K562 (cell line): Measurements from ENCODE around the gene CDCP1. TPM values are rescaled to one million over a fixed set of nuclear protein-coding genes. Genes with fewer than 3 reads are reported as not detected.

Source experiments
- ATAC-seq: fragments of 200-7000 bp; cut with Tn5 transposase; 3 replicates; pipeline ENCODE4 v1.9.1; 2020; ENCODE audit warnings: moderate library complexity
- BruUV-seq: library from RNA; stranded (reverse); fragments of 400-500 nt; replicated peaks from 2 replicates; lab custom pipeline; 2021; lab: Mats Ljungman, UMichigan
- CTCF ChIA-PET: fragments of 300-600 bp; formaldehyde crosslinking; extraction: SDS; loops from one replicate; lab custom pipeline; 2021; ENCODE audit warnings: low intra/inter-chr PET ratio; lab: Yijun Ruan, JAX
- POLR2A ChIA-PET: fragments of 300-600, 350-650 bp; sonication (Branson Sonifier 250); formaldehyde crosslinking; extraction: SDS; loops from one replicate; lab custom pipeline; 2021; ENCODE audit warnings: antibody characterized with exemption, inconsistent platforms; lab: Yijun Ruan, JAX
- DNase-seq, 4 experiments: peaks; one replicate each; pipeline versions ENCODE4 v3.0.0 to v3.0.0-alpha.2; 2011 to 2018; ENCODE audit warnings: low spot score in 3 of 4, mixed read lengths in 3 of 4; ENCODE audit errors: extremely low read depth in 1 of 4
- FAIRE-seq: peaks from 2 replicates; lab custom pipeline; 2011; peaks lifted over from hg19 to GRCh38; lab: Jason Lieb, UNC
- H2AFZ ChIP-seq: 2 replicates; pipeline ENCODE4 v1.6.0; 2011; ENCODE audit warnings: low read depth, low read length, control low read depth, inconsistent platforms
- H3K27ac ChIP-seq: fragments of 200-600 bp; 3 replicates; pipeline ENCODE4 v1.8.0; 2011; ENCODE audit warnings: low read depth, mild to moderate bottlenecking, control low read depth, inconsistent platforms, low read length, moderate library complexity, mixed read lengths; ENCODE audit errors: extremely low read depth
- H3K27me3 ChIP-seq, 2 experiments: fragments of 300-600 bp in 1 of 2; 2 replicates in 1 of 2; 3 replicates in 1 of 2; pipeline versions ENCODE4 v1.6.0 to v1.8.0; 2011; ENCODE audit warnings: inconsistent platforms in 2 of 2, low read length in 2 of 2, mild to moderate bottlenecking in 1 of 2, mixed read lengths in 1 of 2, moderate library complexity in 1 of 2; ENCODE audit not compliant: control insufficient read depth in 2 of 2, insufficient read depth in 2 of 2
- H3K36me3 ChIP-seq: fragments of 300-600 bp; 3 replicates; pipeline ENCODE4 v1.8.0; 2011; ENCODE audit warnings: mild to moderate bottlenecking, low read length, inconsistent platforms; ENCODE audit not compliant: control insufficient read depth, insufficient read depth
- H3K4me1 ChIP-seq, 2 experiments: fragments of 200-600 bp in 1 of 2; replicated peaks in 1 of 2; 2 replicates in 1 of 2; 3 replicates in 1 of 2; pipeline versions ENCODE4 v1.5.1 to v1.8.0; 2011; ENCODE audit warnings: inconsistent platforms in 2 of 2, low read length in 2 of 2, mild to moderate bottlenecking in 1 of 2, mixed read lengths in 1 of 2, moderate library complexity in 1 of 2; ENCODE audit not compliant: control insufficient read depth in 2 of 2, insufficient read depth in 2 of 2
- H3K4me2 ChIP-seq: 2 replicates; pipeline ENCODE4 v1.6.1; 2011; ENCODE audit warnings: low read length, control low read depth, inconsistent platforms, mixed read lengths; ENCODE audit not compliant: insufficient read depth
- H3K4me3 ChIP-seq: fragments of 200-600 bp; sonication (generic), shearing (Covaris generic); 2 replicates; pipeline ENCODE4 v1.5.1; 2016; ENCODE audit warnings: control low read depth, inconsistent platforms
- H3K79me2 ChIP-seq: fragments of 200-600 bp; 3 replicates; pipeline ENCODE4 v1.8.0; 2011; ENCODE audit warnings: low read length, inconsistent platforms; ENCODE audit not compliant: control insufficient read depth, insufficient read depth
- H3K9ac ChIP-seq, 2 experiments: 2 replicates each; pipeline versions ENCODE4 v1.6.0 to v1.6.1; 2011; ENCODE audit warnings: low read depth in 2 of 2, low read length in 2 of 2, control low read depth in 1 of 2, inconsistent platforms in 1 of 2, mild to moderate bottlenecking in 1 of 2, mixed read lengths in 1 of 2; ENCODE audit not compliant: insufficient read depth in 1 of 2
- H3K9me1 ChIP-seq: one replicate; pipeline ENCODE4 v1.6.0; 2011; ENCODE audit warnings: inconsistent platforms, mild to moderate bottlenecking, low read length, moderate library complexity; ENCODE audit not compliant: control insufficient read depth, insufficient read depth
- H3K9me3 ChIP-seq: replicated peaks from 2 replicates; pipeline ENCODE4 v1.5.1; 2011; ENCODE audit warnings: low read depth, low read length, inconsistent platforms; ENCODE audit not compliant: control insufficient read depth, insufficient read depth
- H4K20me1 ChIP-seq: replicated peaks from 2 replicates; pipeline ENCODE4 v1.6.1; 2011; ENCODE audit warnings: low read length, inconsistent platforms, mixed read lengths; ENCODE audit not compliant: control insufficient read depth, insufficient read depth
- HEY1 ChIP-seq: fragments of 250-450 bp; sonication (Bioruptor Pico); IDR thresholded peaks from 2 replicates; pipeline ENCODE4 v1.5.0; 2020; ENCODE audit warnings: mild to moderate bottlenecking, moderate library complexity, borderline replicate concordance
- MCM2 ChIP-seq: fragments of 450-650 bp; IDR thresholded peaks from 2 replicates; pipeline ENCODE4 v1.6.1; 2017; ENCODE audit warnings: low read depth, mild to moderate bottlenecking
- OTX1 ChIP-seq: fragments of 450-650 bp; formaldehyde crosslinking; IDR thresholded peaks from 2 replicates; pipeline ENCODE4 v1.4.0; 2022; ENCODE audit warnings: mild to moderate bottlenecking
- SREBF2 ChIP-seq: sonication (generic); formaldehyde crosslinking; IDR thresholded peaks from 2 replicates; pipeline ENCODE4 v1.4.0; 2020; ENCODE audit warnings: mild to moderate bottlenecking, missing genetic modification reagents
- TCF7L2 ChIP-seq: fragments of 150-350 bp; IDR thresholded peaks from 2 replicates; pipeline ENCODE4 v1.6.1; 2016; ENCODE audit warnings: low read depth, mild to moderate bottlenecking, low read length, moderate library complexity
- WGBS: fragments of 100-300 bp; shearing (Covaris generic); methylation state at CpG from one replicate; pipeline ENCODE4 v1.1.6; 2016; ENCODE audit warnings: low coverage, mixed read lengths; ENCODE audit not compliant: insufficient coverage; ENCODE audit errors: missing lambda C conversion rate; 5-methylcytosine and 5-hydroxymethylcytosine counted together
- in situ Hi-C: fragments of 300-500 bp; cut with MboI; formaldehyde crosslinking; loops from 4 replicates; pipeline ENCODE4 v1.15.0; 2018; ENCODE audit warnings: inconsistent platforms, mixed read lengths
- intact Hi-C: fragments of 100-400 bp; cut with micrococcal nuclease; formaldehyde crosslinking; loops from 2 replicates; pipeline ENCODE4 v1.14.2; 2022
- polyA plus RNA-seq, 8 experiments: library from polyadenylated mRNA; depleted of rRNA in 4 of 8; stranded (reverse) in 5 of 8; unstranded in 3 of 8; fragments of >200 nt; fragmentation: Nextera tagmentation in 2 of 8; fragmentation: Illumina TruSeq in 1 of 8; extraction: Ambion mirVana in 2 of 8; extraction: Trizol in 1 of 8; gene quantifications; 2 replicates each; pipeline versions ENCODE4 v1.2.1 to v1.2.3, GENCODE V29; 2011 to 2014; ENCODE audit warnings: inconsistent platforms in 1 of 8, missing spikeins in 1 of 8
- total RNA-seq, 7 experiments: library from RNA; depleted of rRNA in 6 of 7; stranded (reverse); fragments of >200 nt in 6 of 7; fragmentation: Illumina TruSeq in 2 of 7; extraction: Trizol in 2 of 7; gene quantifications; 2 replicates each; pipeline versions ENCODE4 v1.2.1 to v1.2.3, GENCODE V29; 2011 to 2021; ENCODE audit warnings: low replicate concordance in 1 of 7
- TF ChIP-seq, protein P1 (sequence below): fragments of 200-800 bp; sonication (Bioruptor generic); IDR thresholded peaks from 2 replicates; pipeline ENCODE4 v1.6.1; 2017; ENCODE audit warnings: missing genetic modification characterization, missing compliant biosample characterization
- TF ChIP-seq, protein P2 (sequence below): fragments of 450-650 bp; formaldehyde crosslinking; IDR thresholded peaks from 2 replicates; pipeline ENCODE4 v1.4.0; 2022; ENCODE audit warnings: mild to moderate bottlenecking, moderate library complexity
- TF ChIP-seq, protein P3 (sequence below): sonication (generic); formaldehyde crosslinking; IDR thresholded peaks from 2 replicates; pipeline ENCODE4 v1.8.0; 2022; ENCODE audit warnings: mild to moderate bottlenecking, missing genetic modification reagents, borderline replicate concordance

Gene CDCP1
- total and polyA plus RNA-seq, 9 of the 15 experiments (the other 6 are each of a cell fraction or from before 2014, with no cell fraction given) = 3.9 to 16.4 (median 5.2) TPM

DNA sequence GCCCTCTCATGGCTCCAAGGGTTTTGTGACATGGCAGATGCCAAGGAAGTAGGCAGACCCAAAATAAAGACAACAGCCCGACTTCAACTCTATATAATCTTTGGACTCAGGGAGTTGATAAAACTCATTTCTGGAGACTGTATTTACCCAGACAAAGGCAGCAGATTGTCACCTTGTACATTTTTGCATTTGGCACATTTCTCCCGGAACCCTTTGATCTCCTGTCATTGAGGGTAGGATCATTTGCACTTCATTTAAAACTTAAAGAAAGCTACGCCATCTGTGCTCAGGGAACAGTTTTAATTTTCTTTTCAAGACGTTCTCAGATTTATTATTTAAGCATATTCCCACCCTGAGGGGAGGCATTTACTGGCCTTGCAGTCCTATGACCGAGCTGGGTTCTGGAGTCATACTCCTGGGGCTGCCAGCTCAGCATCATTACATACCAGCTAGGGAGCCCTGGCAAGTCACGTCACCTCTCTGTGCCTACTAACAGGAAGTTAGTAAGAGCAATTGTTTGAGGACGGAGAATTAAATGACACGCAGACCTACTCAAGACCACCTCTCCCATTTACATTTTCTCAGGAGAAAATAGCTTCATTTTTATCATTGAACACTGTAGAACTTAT lies 5.9 kb downstream of the CDCP1 start:
- H3K9me1 ChIP-seq = no peaks in the 10 kb centered on the region
- BruUV-seq = no TSS peak
- TF ChIP-seq TCF7L2 (no peak), HEY1 (no peak), MCM2 (no peak), OTX1 (CRISPR knock-in tag) (no peak), SREBF2 (CRISPR knock-in tag) (no peak)
- TF ChIP-seq, protein P1, sequence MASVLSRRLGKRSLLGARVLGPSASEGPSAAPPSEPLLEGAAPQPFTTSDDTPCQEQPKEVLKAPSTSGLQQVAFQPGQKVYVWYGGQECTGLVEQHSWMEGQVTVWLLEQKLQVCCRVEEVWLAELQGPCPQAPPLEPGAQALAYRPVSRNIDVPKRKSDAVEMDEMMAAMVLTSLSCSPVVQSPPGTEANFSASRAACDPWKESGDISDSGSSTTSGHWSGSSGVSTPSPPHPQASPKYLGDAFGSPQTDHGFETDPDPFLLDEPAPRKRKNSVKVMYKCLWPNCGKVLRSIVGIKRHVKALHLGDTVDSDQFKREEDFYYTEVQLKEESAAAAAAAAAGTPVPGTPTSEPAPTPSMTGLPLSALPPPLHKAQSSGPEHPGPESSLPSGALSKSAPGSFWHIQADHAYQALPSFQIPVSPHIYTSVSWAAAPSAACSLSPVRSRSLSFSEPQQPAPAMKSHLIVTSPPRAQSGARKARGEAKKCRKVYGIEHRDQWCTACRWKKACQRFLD (CRISPR knock-in tag) = 0 out of 2 replicates have a peak, but pooled peaks have one; percentile 41
- TF ChIP-seq, protein P2, sequence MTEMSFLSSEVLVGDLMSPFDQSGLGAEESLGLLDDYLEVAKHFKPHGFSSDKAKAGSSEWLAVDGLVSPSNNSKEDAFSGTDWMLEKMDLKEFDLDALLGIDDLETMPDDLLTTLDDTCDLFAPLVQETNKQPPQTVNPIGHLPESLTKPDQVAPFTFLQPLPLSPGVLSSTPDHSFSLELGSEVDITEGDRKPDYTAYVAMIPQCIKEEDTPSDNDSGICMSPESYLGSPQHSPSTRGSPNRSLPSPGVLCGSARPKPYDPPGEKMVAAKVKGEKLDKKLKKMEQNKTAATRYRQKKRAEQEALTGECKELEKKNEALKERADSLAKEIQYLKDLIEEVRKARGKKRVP (CRISPR knock-in tag) = no peak
- TF ChIP-seq, protein P3, sequence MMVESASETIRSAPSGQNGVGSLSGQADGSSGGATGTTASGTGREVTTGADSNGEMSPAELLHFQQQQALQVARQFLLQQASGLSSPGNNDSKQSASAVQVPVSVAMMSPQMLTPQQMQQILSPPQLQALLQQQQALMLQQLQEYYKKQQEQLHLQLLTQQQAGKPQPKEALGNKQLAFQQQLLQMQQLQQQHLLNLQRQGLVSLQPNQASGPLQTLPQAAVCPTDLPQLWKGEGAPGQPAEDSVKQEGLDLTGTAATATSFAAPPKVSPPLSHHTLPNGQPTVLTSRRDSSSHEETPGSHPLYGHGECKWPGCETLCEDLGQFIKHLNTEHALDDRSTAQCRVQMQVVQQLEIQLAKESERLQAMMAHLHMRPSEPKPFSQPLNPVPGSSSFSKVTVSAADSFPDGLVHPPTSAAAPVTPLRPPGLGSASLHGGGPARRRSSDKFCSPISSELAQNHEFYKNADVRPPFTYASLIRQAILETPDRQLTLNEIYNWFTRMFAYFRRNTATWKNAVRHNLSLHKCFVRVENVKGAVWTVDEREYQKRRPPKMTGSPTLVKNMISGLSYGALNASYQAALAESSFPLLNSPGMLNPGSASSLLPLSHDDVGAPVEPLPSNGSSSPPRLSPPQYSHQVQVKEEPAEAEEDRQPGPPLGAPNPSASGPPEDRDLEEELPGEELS (CRISPR knock-in tag) = 0 out of 2 replicates have a peak, but pooled peaks have one; percentile 13

More for the DNA sequence above, 5.9 kb downstream of the CDCP1 start:
- POLR2A ChIA-PET = interaction anchor here (0.6 to 4.0 kb wide), 5 partner anchors 14 to 1684 kb away, joined by 3 to 28 read pairs (median 4); no protein-coding TSS in a partner anchor
- WGBS = 72% methylated on average over 8 of the region's 8 CpGs
- H3K9me3 ChIP-seq = no peaks in the 10 kb centered on the region; the same call in 1 of the 2 replicates
- H3K27me3 ChIP-seq = no peaks in the 10 kb centered on the region
- no peaks in the 10 kb centered on the region for H4K20me1 ChIP-seq
- DNase-seq = no peak
- H3K4me1 ChIP-seq = peaks cover 22 to 67% of the 10 kb centered on the region in 2 experiments
- H3K4me3 ChIP-seq = no peak overlapping the region
- ATAC-seq = no peak
- in situ Hi-C loops = no loop called here
- peak overlapping the region; percentile 81; the same call in 2 of the 3 replicates for H3K27ac ChIP-seq
- peaks cover 60% of the 10 kb centered on the region for H3K79me2 ChIP-seq
- no peaks in the 10 kb centered on the region; the same call in 1 of the 3 replicates for H3K36me3 ChIP-seq
- CTCF ChIA-PET = no interaction called here
- H3K4me2 ChIP-seq = peak overlapping the region; percentile 79; the same call in 1 of the 2 replicates
- FAIRE-seq = no peak
- intact Hi-C loops = no loop called here
- no peak overlapping the region for H3K9ac ChIP-seq
- H2AFZ ChIP-seq = peak overlapping the region; percentile 87
